ENCODE data around the gene PTGER1. TPM values are rescaled to one million over a fixed set of nuclear protein-coding genes. Genes with fewer than 3 reads are reported as not detected.

PTGER1 gene
- total RNA-seq, 4 donors from 2014 or later = 0.31 to 1.3 (median 0.38) TPM; not detected in 1

DNA sequence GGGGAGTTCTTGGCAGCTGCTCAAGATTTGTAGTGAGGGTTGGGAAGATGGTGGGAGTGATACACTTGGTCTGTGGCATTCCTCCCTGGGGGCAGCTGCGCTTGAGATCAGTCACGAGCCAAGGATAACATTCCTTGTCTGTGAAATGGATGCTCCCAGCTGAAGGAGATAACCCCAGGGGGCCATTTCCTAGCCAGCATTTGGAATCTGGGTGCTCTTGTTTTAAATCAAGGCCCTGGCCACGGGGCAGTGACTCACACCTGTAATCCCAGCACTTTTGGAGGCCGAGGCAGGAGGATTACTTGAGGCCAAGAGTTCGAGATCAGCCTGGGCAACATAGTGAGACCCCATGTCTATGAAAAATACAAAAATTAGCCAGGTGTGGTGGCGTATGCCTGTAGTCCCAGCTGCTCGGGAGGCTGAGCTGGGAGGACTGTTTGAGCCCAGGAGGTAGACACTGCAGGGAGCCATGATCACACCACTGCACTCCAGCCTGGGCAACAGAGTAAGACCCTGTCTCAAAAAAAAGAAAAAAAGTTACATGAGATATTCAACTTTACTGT lies 37.5 kb downstream of the PTGER1 start:
- TF ChIP-seq, protein P1, sequence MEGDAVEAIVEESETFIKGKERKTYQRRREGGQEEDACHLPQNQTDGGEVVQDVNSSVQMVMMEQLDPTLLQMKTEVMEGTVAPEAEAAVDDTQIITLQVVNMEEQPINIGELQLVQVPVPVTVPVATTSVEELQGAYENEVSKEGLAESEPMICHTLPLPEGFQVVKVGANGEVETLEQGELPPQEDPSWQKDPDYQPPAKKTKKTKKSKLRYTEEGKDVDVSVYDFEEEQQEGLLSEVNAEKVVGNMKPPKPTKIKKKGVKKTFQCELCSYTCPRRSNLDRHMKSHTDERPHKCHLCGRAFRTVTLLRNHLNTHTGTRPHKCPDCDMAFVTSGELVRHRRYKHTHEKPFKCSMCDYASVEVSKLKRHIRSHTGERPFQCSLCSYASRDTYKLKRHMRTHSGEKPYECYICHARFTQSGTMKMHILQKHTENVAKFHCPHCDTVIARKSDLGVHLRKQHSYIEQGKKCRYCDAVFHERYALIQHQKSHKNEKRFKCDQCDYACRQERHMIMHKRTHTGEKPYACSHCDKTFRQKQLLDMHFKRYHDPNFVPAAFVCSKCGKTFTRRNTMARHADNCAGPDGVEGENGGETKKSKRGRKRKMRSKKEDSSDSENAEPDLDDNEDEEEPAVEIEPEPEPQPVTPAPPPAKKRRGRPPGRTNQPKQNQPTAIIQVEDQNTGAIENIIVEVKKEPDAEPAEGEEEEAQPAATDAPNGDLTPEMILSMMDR (IDR thresholded peaks at IDR 0.05) = no peak
- TF ChIP-seq POLR2A (IDR thresholded peaks at IDR 0.05) = no peak

DNA sequence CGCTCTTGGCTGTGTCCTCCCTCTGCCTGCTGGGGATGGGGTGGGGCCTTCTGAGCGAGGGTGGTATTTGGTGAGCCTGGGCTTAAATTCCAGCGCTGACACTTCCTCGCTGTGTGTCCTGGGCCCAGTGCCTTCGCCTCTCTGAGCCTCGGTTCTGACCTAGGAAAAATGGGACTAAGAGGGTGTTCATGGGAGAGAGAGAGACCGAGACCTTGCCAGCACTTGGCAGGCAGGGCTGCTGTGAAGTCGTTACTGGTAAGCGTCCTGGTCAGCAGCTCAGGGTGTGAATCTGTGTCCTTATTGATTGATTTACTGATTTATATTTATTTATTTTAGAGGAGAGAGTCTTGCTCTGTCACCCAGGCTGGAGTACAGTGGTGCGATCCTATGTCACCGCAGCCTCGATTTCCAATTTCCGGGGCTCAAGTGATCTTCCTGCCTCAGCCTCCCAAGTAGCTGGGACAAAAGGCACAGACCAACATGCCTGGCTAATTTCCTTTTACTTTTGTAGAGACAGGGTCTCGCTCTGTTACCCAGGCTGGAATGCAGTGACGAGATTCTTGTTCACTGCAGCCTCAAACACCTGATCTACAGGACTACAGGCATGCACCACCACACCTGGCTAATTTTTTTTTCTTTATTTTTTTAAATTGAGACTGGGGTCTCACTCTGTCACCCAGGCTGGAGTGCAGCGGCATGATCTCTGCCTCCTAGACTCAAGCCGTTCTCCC lies 39.7 kb downstream of the PTGER1 start:
- H3K9me3 ChIP-seq = no peaks in the 10 kb centered on the region
- H3K27ac ChIP-seq = peak overlapping the region; percentile 80 to 91 (median 86)
- DNase-seq = no peak
- no peak for TF ChIP-seq POLR2A (IDR thresholded peaks at IDR 0.05)
- TF ChIP-seq, protein P1 (IDR thresholded peaks at IDR 0.05) = no peak
- intact Hi-C loops (cut with DNase I) = no loop called here
- WGBS, 2 donors = 79 to 81% methylated on average over 11 to 12 of the region's 17 CpGs
- H3K27me3 ChIP-seq = peaks cover 0 to 33% (median 0%) of the 10 kb centered on the region in 4 donors
- H3K4me1 ChIP-seq = peaks cover 28 to 70% (median 35%) of the 10 kb centered on the region in 3 donors
- H3K4me3 ChIP-seq = peak overlapping the region in 3 of 4 donors; percentile 66 to 95 (median 80)
- H3K36me3 ChIP-seq = peaks cover 0 to 6% (median 0%) of the 10 kb centered on the region in 3 donors

More for the DNA sequence above, 37.5 kb downstream of the PTGER1 start:
- intact Hi-C loops (cut with DNase I) = no loop called here
- peaks cover 28 to 69% (median 35%) of the 10 kb centered on the region in 3 donors for H3K4me1 ChIP-seq
- no peak overlapping the region for H3K4me3 ChIP-seq
- no peaks in the 10 kb centered on the region for H3K9me3 ChIP-seq
- no peak for DNase-seq
- no peak overlapping the region for H3K27ac ChIP-seq
- H3K27me3 ChIP-seq = peaks cover 0 to 12% (median 0%) of the 10 kb centered on the region in 4 donors
- H3K36me3 ChIP-seq = peaks cover 0 to 24% (median 12%) of the 10 kb centered on the region in 3 donors
- WGBS, 2 donors = 81 to 100% methylated on average over 3 to 7 of the region's 7 CpGs

DNA sequence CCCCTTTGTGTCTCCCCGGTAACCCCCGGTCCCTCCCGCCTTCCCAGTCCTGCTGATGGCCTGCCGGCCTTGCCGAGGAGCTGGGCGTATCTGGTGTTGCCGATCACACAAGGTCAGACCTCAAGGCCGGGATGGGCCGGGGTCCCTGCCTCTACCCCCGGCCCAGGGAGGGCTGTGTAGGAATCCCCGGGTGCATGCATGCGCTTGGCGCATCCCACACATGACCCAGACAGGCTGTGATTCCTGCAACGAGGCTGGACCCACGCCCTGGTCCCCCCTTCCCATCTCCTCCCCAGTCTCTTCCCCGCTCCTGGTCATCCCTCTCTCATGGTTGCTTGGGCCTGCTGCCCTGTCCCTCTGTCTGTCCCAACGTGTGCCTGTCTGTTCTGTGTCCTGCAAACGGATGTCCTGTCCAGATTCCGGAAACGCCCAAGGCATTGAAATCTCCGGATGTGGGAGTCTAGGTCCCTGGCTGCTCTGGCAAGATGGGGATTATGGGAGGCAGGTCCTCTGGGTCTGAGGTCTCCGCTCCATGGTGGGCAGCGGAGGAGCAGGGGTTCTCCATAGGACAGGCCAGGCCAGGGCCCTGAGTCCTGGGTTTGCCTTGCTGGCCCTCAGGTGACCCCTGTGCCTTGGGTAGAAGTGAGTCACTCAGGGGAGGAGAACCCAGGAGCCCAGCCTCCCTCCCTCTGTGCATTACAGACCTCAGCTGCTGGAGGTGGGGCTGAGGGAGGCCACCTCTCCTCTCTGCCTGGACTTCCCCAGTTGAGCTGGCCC lies 40.4 kb downstream of the PTGER1 start:
- Histone ChIP-seq H3K36me3 (peaks cover 0 to 6% (median 0%) of the 10 kb centered on the region in 3 donors), H3K27ac (peak overlapping the region; percentile 80 to 91 (median 86)), H3K4me1 (peaks cover 28 to 62% (median 31%) of the 10 kb centered on the region in 3 donors), H3K27me3 (peaks cover 0 to 35% (median 0%) of the 10 kb centered on the region in 4 donors), H3K9me3 (no peaks in the 10 kb centered on the region), H3K4me3 (peak overlapping the region; percentile 55 to 95 (median 73))
- TF ChIP-seq, protein P1 (IDR thresholded peaks at IDR 0.05) = no peak
- no peak for TF ChIP-seq POLR2A (IDR thresholded peaks at IDR 0.05)
- intact Hi-C loops (cut with DNase I) = no loop called here
- no peak for DNase-seq
- 54 to 57% methylated on average over 6 to 12 of the region's 23 CpGs for WGBS, 2 donors

DNA sequence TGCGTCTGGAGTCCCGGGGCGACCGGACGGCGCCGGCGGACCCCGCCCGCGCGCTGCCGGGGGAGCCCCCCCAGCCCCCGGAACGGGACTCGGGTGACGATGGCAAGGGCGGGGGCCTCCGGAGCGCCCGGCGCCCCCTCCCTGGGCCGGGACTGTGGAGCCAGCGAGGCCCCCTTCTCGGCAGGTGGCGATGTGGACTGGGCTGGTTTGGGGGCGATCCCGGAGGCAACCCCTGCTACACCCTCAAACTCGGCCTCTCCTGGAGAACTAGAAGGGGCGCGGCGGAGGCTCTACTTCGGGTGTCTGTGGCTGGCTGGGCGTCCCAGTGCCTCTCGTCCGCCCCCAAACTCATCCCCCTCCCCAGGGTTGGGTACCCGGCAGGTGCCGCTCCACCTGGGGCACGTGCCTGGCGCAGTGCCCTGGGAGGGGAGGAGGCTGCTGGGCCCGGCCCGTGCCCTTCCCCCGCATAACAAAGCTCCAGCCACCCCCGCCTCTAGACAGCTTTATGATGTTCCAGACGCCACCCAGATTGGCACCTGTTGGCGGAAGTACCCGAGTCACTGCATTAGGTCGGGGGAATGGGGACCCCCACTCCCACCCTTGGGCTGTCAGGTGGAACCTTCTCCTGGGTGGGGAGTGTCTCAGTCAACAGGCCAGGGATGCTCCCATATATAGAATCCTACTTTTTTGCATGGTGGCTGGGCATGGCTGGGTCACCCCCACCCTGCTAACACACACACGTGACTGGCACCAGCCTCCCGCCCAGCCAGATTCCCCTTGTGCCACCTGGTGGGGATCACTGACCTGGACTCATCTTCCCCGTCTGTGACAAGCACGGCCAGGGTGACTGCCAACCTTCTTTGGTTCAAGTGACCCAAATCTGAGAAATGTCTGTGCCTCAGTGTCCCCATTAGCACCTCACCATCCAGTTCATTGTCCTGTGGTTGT lies 41.3 kb downstream of the PTGER1 start:
- Histone ChIP-seq H3K4me1 (peaks cover 22 to 53% (median 23%) of the 10 kb centered on the region in 3 donors), H3K27me3 (peaks cover 0 to 35% (median 0%) of the 10 kb centered on the region in 4 donors), H3K4me3 (peak overlapping the region; percentile 55 to 95 (median 73)), H3K27ac (peak overlapping the region; percentile 80 to 91 (median 86)), H3K36me3 (peaks cover 0 to 6% (median 0%) of the 10 kb centered on the region in 3 donors), H3K9me3 (no peaks in the 10 kb centered on the region)
- TF ChIP-seq POLR2A (IDR thresholded peaks at IDR 0.05) = no peak
- TF ChIP-seq, protein P1 (IDR thresholded peaks at IDR 0.05) = peak in 2 of 6 experiments; percentile 5 to 13
- intact Hi-C loops (cut with DNase I) = no loop called here
- no peak for DNase-seq
- 26 to 29% methylated on average over 4 to 6 of the region's 52 CpGs for WGBS, 2 donors
